Activated CD4-positive, CD25-positive, alpha-beta regulatory T cell treated with anti-CD3 and anti-CD28 coated beads, Interleukin-2, amount 50 U/mL, for 16 hours (primary cell): Measurements from ENCODE around the gene ZNF778.

Source experiments
- DNase-seq: peaks from one replicate; pipeline ENCODE4 v3.0.0-alpha.2; 2020; ENCODE audit warnings: low read depth, low spot score

The ZNF778 gene

DNA sequence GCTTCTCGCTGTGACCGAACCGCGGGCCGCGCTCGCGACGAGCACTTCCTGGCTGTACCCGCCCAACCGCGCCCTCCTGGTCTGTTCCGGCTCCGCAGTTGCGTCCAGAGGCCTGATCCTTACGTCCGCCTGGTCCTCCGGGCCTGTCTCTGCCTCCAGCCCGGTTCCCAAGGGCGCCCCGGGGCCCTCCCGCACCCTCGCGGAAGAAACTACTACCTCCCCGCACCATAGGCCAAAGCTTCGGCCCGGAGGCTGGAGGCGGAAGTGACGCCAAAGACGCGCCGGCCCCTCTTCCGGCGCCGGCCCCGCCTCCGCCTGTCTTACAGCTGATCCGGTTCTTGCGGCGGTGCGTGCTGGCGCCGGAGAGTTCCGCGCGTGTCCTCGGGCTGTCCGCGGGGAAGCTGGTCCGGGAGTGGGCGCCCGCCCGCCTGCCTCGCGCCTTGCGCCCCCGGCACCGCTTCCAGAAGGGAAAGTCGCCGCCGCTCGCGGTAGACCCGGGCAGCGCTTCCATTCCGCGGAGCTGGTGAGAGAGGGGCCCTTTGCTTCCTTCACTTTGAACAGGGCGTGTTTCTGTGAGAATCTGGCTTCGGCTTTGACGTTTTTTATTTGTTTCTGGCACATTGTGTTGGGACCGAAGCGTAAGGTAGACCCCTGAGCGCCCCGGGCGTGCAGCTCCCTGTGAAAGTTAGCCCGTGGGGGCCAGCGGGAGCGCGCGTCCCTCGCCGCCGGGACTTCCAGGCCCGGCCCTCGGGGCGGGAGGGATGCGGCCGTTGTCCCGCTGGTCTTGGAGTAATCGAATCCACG, at the start of gene ZNF778:
Gene ZNF778, plus strand, starts transcription at position 316 of the 804 bp plus-strand sequence. CDS start 3,425 bp downstream, outside the sequence.
- peak; percentile 63 for DNase-seq

DNA sequence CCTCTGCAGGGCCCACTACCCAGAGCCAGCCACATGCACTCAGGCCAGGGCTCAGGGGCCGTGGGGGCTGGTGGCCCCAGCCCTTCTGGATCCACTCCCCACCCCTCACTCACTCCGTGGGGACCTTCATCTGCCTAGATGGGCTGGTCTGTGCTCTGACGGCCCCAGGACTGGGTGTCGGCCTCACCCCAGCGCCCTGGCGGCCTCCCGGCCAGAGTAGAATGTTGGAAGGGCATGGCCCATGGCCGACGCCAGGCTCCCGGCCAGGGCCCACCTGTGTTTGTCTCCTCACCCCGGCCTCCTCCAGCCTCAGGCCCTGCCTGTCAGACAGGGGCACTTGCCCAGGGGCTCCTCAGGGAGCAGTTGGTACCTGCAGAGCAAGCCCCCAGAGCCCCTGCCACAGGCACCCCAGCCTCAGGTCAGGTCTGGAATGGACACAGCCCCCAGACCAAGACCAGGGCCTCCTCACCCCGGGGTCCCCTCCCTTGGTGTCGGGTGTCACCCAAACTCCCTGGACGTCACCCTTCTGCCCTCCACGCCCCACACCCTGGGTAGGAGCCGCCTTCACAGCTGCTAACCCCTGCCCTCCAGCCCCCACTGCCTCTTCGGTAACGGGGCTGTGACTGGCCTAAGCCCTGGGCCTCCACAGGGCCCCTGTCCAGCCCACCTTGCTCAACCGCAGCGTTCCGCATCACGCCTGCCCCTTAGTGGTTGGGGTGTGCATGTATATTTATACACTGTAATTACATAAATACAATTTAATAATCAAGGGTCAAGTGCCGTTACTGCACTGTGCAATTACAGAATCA, 48.9 kb upstream of the ZNF778 start:
- no peak for DNase-seq

DNA sequence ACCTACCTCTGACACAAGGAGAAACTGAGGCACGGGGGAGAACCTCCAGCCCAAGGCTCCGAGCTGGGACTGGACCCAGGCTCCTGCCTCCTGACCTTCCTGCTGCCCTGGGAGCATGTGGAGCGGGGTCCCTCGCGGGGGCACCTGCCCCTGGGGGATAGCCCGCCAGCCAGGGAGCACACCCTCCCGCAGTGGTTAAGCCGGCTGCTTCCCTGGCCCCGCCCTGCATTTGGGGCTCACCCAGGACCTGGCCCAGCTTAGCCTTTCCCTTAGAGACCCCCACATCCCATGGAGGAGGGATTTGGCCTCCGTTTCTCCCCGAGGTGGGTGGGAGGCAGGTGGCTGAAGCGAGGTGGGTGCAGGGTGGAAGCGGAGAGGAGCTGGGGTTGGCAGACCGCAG, 47.7 kb upstream of the ZNF778 start:
- no peak for DNase-seq

- DNase-seq, result no peak
Observed at GRCh38 chr16:89170346-89171215, 46.9 kb upstream of the ZNF778 start.

DNA sequence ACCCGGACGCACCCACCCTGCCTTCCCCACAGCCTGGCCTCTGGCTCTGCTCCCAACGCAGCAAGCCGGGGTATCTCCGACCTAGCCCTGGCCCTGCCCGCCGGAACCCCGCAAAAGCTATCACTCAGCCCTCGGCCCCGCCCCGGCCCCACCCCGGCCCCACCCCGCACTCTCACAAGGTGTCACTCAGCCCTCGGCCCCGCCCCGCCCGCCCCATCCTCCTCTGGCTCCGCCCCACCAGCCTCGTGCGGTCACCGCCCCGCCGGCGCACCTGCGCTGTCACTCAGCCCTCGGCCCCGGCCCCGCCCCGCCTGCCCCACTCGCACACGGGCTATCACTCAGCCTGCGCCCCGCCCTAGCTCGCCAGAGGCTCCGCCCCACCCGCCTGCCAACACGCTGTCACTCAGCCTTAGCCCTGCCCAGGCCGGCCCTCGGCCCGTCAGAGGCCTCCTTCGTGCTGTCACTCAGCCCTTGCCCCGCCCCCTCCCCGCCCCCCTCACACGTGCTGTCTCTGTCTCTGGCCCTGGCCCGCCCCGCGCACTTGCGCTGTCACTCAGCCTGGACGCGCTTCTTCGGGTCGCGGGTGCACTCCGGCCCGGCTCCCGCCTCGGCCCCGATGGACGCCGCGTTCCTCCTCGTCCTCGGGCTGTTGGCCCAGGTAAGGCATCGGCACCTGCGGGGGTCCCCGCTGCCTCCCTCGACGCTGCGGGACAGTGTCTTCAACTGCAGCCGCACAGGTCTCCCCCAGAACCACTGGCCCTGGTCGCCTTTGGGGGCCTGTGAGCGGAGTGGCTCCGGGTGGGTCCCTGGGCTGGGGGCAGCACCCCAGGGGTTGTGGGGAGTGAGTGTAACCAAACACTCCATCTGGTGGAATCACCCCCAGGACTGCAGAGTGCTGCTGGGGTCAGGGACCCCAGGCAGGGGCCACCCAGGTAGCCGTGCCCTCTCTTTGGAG, 46.0 kb upstream of the ZNF778 start, which contains the start of gene CDH15:
Gene CDH15, plus strand, starts transcription at position 533 of the 955 bp plus-strand sequence. Its CDS starts 84 bp downstream, at position 617.
- peak; percentile 84 for DNase-seq

DNA sequence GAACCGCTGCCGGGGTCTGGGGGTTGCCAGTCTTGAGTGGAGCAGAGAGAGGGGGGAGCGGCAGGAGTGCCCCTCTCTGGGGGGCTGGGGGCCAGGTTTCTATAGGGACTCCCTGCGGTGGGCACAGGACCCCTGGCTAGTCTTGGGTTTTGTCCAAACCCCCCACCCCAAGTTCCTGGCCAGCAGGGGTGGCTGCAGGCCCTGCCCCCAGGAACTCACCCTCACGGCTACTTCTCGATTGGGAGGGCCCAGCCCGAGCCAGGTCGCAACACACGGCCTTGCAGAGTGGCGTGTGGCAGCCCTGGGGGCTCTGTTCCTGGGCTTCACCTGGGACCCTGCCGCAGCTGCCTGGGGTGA, 45.4 kb upstream of the ZNF778 start:
- DNase-seq, result no peak

- no peak for DNase-seq
Observed at GRCh38 chr16:89172528-89173173, 44.9 kb upstream of the ZNF778 start.

DNA sequence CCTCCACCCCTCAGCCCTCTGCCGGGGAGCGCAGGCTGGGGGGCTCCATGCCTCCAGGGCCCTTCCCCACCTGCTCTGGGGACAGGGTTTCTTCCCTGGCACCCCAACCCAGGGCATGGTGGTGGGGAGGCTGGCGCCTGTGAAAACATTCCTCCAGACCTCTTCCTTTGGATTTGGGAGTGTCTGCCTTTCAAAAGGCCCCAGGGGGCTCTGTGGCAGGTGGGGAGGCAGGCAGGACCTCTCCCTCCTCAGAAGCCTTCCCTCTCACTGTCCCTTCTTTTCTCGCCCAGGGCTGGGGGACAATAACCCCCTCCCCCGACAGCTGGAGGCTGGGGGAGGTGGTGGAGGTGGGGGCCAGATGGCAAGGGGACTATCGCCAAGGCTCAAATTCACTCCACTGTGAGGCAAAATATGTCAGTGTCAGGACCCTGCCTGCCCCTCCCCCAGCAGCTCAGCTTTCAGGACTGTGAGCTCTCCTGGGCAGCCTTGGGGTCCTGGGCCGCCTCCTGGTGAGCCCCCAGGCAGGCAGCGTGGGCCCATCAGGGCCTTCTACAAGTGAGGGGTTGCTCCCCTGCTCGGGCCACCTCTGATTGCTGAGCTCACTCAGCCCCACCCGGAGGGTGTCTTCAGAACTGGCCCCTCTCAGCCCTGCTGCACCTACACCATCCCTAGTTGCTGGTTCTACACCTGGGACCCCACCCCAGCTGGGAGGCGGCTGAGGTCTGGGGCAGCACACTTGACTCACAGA, 44.2 kb upstream of the ZNF778 start:
- DNase-seq, result no peak

DNA sequence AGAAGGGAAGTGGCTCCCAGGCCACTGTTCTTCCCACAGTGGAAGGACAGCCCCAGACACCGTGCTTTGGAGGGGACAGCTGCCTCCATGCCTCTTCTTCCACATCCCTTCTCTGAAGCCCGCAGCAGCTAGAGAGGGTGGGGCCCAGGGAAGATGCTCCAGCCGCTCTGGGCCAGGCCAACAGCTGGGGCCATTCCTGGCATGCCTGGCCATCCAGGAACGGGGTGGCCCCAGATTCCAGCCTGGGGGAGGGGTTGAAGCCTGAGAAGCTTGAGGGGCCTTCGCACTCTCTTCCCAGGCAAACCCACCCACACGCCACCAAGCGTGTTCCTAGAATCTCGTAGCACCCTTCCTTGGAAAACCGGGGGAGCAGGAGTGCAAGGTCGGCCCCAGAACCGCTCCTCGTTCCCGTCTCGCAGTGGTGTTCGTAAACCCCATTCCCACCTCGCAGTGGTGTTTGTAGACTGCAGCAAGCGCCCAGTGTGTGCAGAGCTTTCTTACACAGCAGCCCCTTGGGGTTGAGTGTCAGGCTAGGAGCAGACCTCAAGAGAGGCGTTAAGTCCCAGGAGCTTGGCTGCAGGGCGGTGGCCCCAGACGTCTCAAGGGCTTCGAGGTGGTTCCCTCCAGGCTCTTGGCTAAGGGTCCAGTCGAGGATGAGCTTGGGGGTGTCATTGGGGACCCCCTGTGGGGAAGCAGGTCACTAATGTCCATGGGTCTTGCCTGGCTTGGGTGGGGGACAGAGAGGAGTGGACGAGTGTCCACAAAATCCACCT, 43.3 kb upstream of the ZNF778 start:
- DNase-seq, result no peak

GRCh38 chr16:89174877-89175276, 42.6 kb upstream of the ZNF778 start:
- no peak for DNase-seq

DNA sequence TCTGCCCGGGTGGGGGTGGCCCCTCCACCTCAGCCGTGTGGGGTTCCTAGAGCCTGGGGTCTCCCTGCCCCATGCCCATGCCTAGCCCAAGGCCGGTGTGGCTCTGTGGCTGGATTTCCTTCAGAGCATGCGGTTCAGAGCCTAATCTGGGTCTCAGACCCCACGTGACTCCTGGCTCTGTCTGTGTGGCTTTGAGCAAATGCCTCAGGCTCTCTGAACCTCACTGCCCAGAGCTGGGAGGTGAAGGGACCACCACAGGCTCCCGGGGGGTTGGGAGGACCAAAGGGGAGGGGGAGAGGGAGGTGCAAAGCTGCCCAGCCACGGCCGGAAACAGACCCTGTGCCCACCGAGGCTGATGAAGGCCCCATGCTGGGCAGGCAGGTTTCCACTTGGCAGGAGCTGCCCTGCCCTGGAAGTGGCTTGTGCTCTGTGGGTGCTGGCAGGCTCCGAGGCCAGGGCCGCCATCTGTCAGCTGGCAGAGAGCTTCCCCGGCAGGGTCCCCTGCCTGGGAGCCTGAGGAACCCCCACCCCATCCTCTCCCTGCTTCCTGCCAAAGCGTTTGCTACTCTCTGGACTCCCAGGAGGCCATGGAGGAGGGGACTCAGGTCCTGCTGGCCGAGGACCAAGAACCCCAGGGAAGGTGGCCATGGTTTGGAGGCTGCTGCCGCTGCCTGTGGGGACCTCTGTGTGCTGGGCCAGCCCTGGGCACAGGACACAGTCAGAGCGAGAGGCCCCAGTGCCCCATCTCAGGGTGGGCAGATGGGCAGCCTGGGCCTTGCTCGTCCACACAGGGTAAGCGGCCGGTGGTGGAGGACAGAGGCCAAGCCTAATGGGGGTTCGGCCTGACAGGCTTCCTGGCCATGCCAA, 42.0 kb upstream of the ZNF778 start:
- no peak for DNase-seq

- DNase-seq, result no peak
Observed at GRCh38 chr16:89176147-89176690, 41.3 kb upstream of the ZNF778 start.

DNA sequence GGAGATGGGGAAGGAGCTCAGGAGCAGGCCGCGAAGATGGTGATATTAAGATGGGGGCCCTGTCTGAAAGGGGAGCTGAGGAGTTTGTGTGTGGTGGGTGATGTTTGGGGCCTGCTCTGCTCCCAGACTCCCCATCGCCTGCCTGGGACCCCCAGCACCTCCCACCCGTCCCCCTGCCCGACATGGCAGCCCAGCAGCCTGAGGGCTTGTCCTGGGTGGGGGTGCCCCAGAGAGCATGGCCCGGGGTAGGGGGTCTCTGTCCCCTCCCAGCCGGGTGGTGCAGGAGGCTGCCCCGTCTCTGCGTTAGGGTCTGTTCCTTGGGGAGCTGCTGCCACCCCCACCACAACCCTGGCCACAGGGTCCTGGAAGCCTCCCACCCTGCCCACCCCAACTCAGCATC, 40.8 kb upstream of the ZNF778 start:
- no peak for DNase-seq

- no peak for DNase-seq
Observed at GRCh38 chr16:89177501-89177900, 40.0 kb upstream of the ZNF778 start.

GRCh38 chr16:89178453-89179147, 38.9 kb upstream of the ZNF778 start:
- DNase-seq, result no peak

- no peak for DNase-seq
Observed at GRCh38 chr16:89179148-89179484, 38.4 kb upstream of the ZNF778 start.
